ENCODE data around the gene GORASP2.

DNA sequence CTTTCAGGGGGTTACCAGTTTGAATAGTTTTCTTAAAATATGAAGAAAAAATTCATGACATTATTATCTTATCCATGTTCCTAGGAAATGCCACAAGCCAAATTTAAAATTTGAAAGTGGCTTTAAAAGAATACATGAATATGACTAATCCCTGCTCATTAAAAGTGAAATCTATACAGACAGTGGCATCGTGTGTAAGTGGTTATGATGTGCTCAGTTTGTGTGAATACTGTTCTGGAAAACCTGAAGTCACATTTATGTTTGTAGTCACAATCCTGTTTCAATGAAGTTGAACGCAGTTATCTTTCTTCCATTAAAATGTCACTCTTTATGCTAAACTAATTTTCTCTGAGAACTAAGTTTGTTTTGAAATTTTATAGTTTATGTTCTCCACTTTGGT is 75.8 kb downstream of the GORASP2 start:
- no peak for TF ChIP-seq POLR2A (IDR thresholded peaks at IDR 0.05)
- TF ChIP-seq, protein P1, sequence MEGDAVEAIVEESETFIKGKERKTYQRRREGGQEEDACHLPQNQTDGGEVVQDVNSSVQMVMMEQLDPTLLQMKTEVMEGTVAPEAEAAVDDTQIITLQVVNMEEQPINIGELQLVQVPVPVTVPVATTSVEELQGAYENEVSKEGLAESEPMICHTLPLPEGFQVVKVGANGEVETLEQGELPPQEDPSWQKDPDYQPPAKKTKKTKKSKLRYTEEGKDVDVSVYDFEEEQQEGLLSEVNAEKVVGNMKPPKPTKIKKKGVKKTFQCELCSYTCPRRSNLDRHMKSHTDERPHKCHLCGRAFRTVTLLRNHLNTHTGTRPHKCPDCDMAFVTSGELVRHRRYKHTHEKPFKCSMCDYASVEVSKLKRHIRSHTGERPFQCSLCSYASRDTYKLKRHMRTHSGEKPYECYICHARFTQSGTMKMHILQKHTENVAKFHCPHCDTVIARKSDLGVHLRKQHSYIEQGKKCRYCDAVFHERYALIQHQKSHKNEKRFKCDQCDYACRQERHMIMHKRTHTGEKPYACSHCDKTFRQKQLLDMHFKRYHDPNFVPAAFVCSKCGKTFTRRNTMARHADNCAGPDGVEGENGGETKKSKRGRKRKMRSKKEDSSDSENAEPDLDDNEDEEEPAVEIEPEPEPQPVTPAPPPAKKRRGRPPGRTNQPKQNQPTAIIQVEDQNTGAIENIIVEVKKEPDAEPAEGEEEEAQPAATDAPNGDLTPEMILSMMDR (IDR thresholded peaks at IDR 0.05 in 4 of 5, conservative IDR thresholded peaks at IDR 0.05 in 1 of 5) = no peak

Measured in gastrocnemius medialis (tissue), 4 donors.